NCI-H446 (cell line): ENCODE results near the gene PIN1.

ENCODE experiments used
- DNase-seq, 2 experiments: peaks; one replicate each; lab custom pipeline; 2025; lab: John Stamatoyannopoulos, UW

The PIN1 gene

GRCh38 chr19:9891609-9892373 is 56.7 kb downstream of the PIN1 start:
- no peak for DNase-seq
